ENCODE data around the gene METTL21C.

The METTL21C gene

DNA sequence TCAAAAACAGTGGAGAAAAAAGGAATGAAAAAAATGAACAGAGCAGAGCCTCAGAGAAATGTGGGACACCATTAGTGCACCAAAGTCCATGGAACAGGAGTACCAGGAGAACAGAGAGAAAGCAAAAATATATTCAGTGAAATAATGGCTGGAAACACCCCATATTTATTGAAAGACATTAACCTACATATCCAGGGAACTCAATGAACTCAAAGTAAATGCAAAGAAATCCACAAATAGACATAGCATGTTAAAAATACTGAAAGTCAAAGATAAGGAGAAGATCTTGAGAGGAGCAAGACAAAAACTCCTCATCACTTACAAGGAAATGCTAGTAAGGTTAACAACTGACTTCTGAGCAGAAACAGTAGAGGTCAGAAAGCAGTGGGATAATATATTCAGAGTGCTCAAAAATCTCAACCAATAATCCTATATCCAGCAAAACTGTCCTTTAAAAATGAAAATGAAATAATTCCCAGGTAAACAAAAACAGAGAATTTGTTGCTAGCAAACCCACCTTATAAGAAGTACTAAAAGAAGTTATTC, 35.6 kb downstream of the METTL21C start:
- ChIA-PET POLR2A (no interaction called here), CTCF (interaction anchor here (0.7 kb wide), 1 partner anchor 10 kb away, joined by 7 read pairs; no protein-coding TSS in a partner anchor)
- no peaks in the 10 kb centered on the region for H3K9me3 ChIP-seq (ENCODE audit: control insufficient read depth, insufficient read depth, low read depth, low read length)
- H3K27ac ChIP-seq (ENCODE audit: extremely low read depth, low read depth, low read length): no peak overlapping the region
- no peak overlapping the region for H3K4me3 ChIP-seq (ENCODE audit: low read depth, low read length)
- peaks cover 12 to 47% of the 10 kb centered on the region in 2 experiments for H3K36me3 ChIP-seq (ENCODE audit: control insufficient read depth in 2 of 2, insufficient read depth in 1 of 2, low read length in 2 of 2)
- no peaks in the 10 kb centered on the region for H3K4me1 ChIP-seq (ENCODE audit: control insufficient read depth, insufficient read depth, low read length)
- TF ChIP-seq, protein P1, sequence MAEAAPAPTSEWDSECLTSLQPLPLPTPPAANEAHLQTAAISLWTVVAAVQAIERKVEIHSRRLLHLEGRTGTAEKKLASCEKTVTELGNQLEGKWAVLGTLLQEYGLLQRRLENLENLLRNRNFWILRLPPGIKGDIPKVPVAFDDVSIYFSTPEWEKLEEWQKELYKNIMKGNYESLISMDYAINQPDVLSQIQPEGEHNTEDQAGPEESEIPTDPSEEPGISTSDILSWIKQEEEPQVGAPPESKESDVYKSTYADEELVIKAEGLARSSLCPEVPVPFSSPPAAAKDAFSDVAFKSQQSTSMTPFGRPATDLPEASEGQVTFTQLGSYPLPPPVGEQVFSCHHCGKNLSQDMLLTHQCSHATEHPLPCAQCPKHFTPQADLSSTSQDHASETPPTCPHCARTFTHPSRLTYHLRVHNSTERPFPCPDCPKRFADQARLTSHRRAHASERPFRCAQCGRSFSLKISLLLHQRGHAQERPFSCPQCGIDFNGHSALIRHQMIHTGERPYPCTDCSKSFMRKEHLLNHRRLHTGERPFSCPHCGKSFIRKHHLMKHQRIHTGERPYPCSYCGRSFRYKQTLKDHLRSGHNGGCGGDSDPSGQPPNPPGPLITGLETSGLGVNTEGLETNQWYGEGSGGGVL (tag by site-specific recombination; IDR thresholded peaks at IDR 0.05): no peak
- TF ChIP-seq ZNF48 (tag by site-specific recombination; IDR thresholded peaks at IDR 0.05): no peak
- peak; percentile 99 for TF ChIP-seq ZNF558 (tag by site-specific recombination; IDR thresholded peaks at IDR 0.05)
- TF ChIP-seq, protein P2, sequence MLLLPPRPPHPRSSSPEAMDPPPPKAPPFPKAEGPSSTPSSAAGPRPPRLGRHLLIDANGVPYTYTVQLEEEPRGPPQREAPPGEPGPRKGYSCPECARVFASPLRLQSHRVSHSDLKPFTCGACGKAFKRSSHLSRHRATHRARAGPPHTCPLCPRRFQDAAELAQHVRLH (tag by site-specific recombination; IDR thresholded peaks at IDR 0.05): no peak
- no peak for TF ChIP-seq ZNF600 (tag by site-specific recombination; IDR thresholded peaks at IDR 0.05)
- no peak for TF ChIP-seq SALL2 (tag by site-specific recombination; IDR thresholded peaks at IDR 0.05; ENCODE audit: borderline replicate concordance)
- TF ChIP-seq, protein P3, sequence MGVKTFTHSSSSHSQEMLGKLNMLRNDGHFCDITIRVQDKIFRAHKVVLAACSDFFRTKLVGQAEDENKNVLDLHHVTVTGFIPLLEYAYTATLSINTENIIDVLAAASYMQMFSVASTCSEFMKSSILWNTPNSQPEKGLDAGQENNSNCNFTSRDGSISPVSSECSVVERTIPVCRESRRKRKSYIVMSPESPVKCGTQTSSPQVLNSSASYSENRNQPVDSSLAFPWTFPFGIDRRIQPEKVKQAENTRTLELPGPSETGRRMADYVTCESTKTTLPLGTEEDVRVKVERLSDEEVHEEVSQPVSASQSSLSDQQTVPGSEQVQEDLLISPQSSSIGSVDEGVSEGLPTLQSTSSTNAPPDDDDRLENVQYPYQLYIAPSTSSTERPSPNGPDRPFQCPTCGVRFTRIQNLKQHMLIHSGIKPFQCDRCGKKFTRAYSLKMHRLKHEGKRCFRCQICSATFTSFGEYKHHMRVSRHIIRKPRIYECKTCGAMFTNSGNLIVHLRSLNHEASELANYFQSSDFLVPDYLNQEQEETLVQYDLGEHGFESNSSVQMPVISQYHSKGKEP (tag by site-specific recombination; IDR thresholded peaks at IDR 0.05): no peak
- TF ChIP-seq ZNF529 (tag by site-specific recombination; IDR thresholded peaks at IDR 0.05; ENCODE audit: insufficient replicate concordance): no peak

DNA sequence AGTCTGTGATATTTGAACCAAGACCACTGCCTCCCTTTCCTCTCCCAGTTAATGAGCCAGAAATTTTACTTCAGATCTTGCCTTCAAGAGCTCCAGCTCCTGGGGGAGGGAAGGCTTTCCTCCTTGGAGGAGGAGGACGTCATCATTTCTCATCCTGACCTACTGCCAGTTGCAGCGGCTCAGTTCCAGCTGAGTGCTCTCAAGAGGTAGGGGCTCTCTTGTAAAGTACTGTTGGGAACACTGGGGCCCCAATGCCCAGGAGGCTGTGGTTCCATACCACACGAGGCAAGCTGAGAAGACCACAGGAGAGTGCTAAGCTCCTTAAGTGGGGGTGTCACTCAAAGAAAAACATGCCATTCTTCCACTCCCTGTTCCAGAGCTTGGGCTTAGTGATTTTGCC, 36.2 kb downstream of the METTL21C start:
- H3K4me1 ChIP-seq (ENCODE audit: control insufficient read depth, insufficient read depth, low read length): no peaks in the 10 kb centered on the region
- ChIA-PET CTCF (interaction anchor here (0.7 kb wide), 1 partner anchor 9 kb away, joined by 7 read pairs; no protein-coding TSS in a partner anchor), POLR2A (no interaction called here)
- H3K9me3 ChIP-seq (ENCODE audit: control insufficient read depth, insufficient read depth, low read depth, low read length): no peaks in the 10 kb centered on the region
- H3K27ac ChIP-seq (ENCODE audit: extremely low read depth, low read depth, low read length): no peak overlapping the region
- no peak overlapping the region for H3K4me3 ChIP-seq (ENCODE audit: low read depth, low read length)
- H3K36me3 ChIP-seq (ENCODE audit: control insufficient read depth in 2 of 2, insufficient read depth in 1 of 2, low read length in 2 of 2): peaks cover 12 to 47% of the 10 kb centered on the region in 2 experiments
- TF ChIP-seq, protein P4, sequence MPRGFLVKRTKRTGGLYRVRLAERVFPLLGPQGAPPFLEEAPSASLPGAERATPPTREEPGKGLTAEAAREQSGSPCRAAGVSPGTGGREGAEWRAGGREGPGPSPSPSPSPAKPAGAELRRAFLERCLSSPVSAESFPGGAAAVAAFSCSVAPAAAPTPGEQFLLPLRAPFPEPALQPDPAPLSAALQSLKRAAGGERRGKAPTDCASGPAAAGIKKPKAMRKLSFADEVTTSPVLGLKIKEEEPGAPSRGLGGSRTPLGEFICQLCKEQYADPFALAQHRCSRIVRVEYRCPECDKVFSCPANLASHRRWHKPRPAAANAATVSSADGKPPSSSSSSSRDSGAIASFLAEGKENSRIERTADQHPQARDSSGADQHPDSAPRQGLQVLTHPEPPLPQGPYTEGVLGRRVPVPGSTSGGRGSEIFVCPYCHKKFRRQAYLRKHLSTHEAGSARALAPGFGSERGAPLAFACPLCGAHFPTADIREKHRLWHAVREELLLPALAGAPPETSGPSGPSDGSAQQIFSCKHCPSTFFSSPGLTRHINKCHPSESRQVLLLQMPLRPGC (tag by site-specific recombination; IDR thresholded peaks at IDR 0.05): no peak
- TF ChIP-seq ZNF19 (tag by site-specific recombination; IDR thresholded peaks at IDR 0.05; ENCODE audit: low read depth): no peak
- no peak for TF ChIP-seq ZNF324 (tag by site-specific recombination; IDR thresholded peaks at IDR 0.05)
- no peak for TF ChIP-seq ZNF266 (tag by site-specific recombination; IDR thresholded peaks at IDR 0.05; ENCODE audit: low read depth)
- TF ChIP-seq ZNF311 (tag by site-specific recombination; IDR thresholded peaks at IDR 0.05; ENCODE audit: borderline replicate concordance): no peak
- TF ChIP-seq ZNF623 (tag by site-specific recombination; IDR thresholded peaks at IDR 0.05): no peak
- no peak for TF ChIP-seq ZNF239 (tag by site-specific recombination; IDR thresholded peaks at IDR 0.05)
- no peak for TF ChIP-seq ZBTB7A (tag by site-specific recombination; IDR thresholded peaks at IDR 0.05; ENCODE audit: low read depth)

DNA sequence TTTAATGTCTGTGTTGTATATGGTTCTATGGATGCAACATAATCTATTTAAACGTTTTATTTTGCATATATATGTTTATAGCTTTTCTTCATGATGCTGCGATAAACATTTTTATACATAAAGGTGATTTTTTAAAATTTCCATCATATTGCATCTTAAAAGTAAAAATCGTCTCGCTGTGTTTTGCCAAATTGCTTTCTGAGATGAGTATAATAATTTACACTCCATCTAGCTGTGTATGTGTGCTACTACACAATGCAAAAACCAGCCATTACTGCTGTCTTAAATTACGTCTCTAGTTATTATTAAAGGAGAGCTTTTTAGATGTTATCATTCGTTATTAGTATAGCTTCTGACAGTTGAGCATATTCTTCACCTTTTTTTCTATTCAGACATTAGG, 37.2 kb downstream of the METTL21C start:
- H3K36me3 ChIP-seq (ENCODE audit: control insufficient read depth in 2 of 2, insufficient read depth in 1 of 2, low read length in 2 of 2): peaks cover 12 to 47% of the 10 kb centered on the region in 2 experiments
- POLR2A ChIA-PET: no interaction called here
- TF ChIP-seq, protein P5, sequence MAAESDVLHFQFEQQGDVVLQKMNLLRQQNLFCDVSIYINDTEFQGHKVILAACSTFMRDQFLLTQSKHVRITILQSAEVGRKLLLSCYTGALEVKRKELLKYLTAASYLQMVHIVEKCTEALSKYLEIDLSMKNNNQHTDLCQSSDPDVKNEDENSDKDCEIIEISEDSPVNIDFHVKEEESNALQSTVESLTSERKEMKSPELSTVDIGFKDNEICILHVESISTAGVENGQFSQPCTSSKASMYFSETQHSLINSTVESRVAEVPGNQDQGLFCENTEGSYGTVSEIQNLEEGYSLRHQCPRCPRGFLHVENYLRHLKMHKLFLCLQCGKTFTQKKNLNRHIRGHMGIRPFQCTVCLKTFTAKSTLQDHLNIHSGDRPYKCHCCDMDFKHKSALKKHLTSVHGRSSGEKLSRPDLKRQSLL (tag by site-specific recombination; IDR thresholded peaks at IDR 0.05): no peak
- no peak for TF ChIP-seq ZNF202 (tag by site-specific recombination; IDR thresholded peaks at IDR 0.05; ENCODE audit: borderline replicate concordance)
- TF ChIP-seq ZNF19 (tag by site-specific recombination; IDR thresholded peaks at IDR 0.05; ENCODE audit: low read depth): no peak
- TF ChIP-seq BCL11B (tag by site-specific recombination; IDR thresholded peaks at IDR 0.05; ENCODE audit: low read depth): no peak
- TF ChIP-seq ZFP69B (tag by site-specific recombination; IDR thresholded peaks at IDR 0.05): no peak
- TF ChIP-seq ZNF48 (tag by site-specific recombination; IDR thresholded peaks at IDR 0.05): no peak
- H3K4me1 ChIP-seq (ENCODE audit: control insufficient read depth, insufficient read depth, low read length): no peaks in the 10 kb centered on the region
- H3K9me3 ChIP-seq (ENCODE audit: control insufficient read depth, insufficient read depth, low read depth, low read length): no peaks in the 10 kb centered on the region
- CTCF ChIA-PET: interaction anchor here (0.6 to 1.0 kb wide), 2 partner anchors 61 to 113 kb away, joined by 3 read pairs; no protein-coding TSS in a partner anchor
- no peak overlapping the region for H3K4me3 ChIP-seq (ENCODE audit: low read depth, low read length)
- H3K27ac ChIP-seq (ENCODE audit: extremely low read depth, low read depth, low read length): no peak overlapping the region

All from HEK293 (cell line).